Camera-type eye (tissue), 1 donor: ENCODE measurements around the gene BABAM2. TPM values are rescaled to one million over a fixed set of nuclear protein-coding genes. Genes with fewer than 3 reads are reported as not detected.

ENCODE experiments used
- total RNA-seq: library from RNA; depleted of rRNA; stranded (reverse); fragments of >200 nt; gene quantifications from one replicate; pipeline ENCODE4 v1.2.3, GENCODE V29; 2014

BABAM2 gene
- total RNA-seq = 27.4 TPM

GRCh38 chr2:27890146-27890923 lies at the start of gene BABAM2, which contains the start of gene RBKS:
BABAM2 (plus strand) TSS chr2:27890729; CDS start chr2:27894557, 3,828 bp downstream.
RBKS (minus strand) TSS chr2:27890387; CDS start chr2:27890345, 42 bp downstream.

Other genes with a start within 250 kb of the BABAM2 start
- gene SUPT7L, start 227.1 kb upstream of the BABAM2 start, total RNA-seq = 42.6 TPM
- 38.5 TPM for gene SLC4A1AP, start 226.8 kb upstream of the BABAM2 start, total RNA-seq
- 167 TPM for gene MRPL33, start 119.0 kb upstream of the BABAM2 start, total RNA-seq
- 3.2 TPM for gene RBKS, start 342 bp upstream of the BABAM2 start, total RNA-seq